Measurements from ENCODE around the gene ZNF778. TPM values are rescaled to one million over a fixed set of nuclear protein-coding genes. Genes with fewer than 3 reads are reported as not detected.

Gene ZNF778
- total RNA-seq = 10 to 100 TPM; 10.2 to 14.0 (median 10.8) TPM

DNA sequence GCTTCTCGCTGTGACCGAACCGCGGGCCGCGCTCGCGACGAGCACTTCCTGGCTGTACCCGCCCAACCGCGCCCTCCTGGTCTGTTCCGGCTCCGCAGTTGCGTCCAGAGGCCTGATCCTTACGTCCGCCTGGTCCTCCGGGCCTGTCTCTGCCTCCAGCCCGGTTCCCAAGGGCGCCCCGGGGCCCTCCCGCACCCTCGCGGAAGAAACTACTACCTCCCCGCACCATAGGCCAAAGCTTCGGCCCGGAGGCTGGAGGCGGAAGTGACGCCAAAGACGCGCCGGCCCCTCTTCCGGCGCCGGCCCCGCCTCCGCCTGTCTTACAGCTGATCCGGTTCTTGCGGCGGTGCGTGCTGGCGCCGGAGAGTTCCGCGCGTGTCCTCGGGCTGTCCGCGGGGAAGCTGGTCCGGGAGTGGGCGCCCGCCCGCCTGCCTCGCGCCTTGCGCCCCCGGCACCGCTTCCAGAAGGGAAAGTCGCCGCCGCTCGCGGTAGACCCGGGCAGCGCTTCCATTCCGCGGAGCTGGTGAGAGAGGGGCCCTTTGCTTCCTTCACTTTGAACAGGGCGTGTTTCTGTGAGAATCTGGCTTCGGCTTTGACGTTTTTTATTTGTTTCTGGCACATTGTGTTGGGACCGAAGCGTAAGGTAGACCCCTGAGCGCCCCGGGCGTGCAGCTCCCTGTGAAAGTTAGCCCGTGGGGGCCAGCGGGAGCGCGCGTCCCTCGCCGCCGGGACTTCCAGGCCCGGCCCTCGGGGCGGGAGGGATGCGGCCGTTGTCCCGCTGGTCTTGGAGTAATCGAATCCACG is at the start of gene ZNF778:
TSS of gene ZNF778 (plus strand) at position 316 of the 804 bp plus-strand sequence. CDS start 3,425 bp downstream, outside the sequence.
- Mint-ChIP-seq H3K4me3 (peak within 1 kb of the TSS; percentile 89), H3K9me3 (no peaks in the 10 kb centered on the region), H3K4me1 (ENCODE audit: low read depth) (peaks cover 21% of the 10 kb centered on the region), H3K27me3 (ENCODE audit: low read depth) (no peaks in the 10 kb centered on the region), H3K36me3 (ENCODE audit: insufficient read depth) (peaks cover 11% of the 10 kb centered on the region)
- ATAC-seq (peak; percentile 79 to 85), DNase-seq (peak; percentile 69)

DNA sequence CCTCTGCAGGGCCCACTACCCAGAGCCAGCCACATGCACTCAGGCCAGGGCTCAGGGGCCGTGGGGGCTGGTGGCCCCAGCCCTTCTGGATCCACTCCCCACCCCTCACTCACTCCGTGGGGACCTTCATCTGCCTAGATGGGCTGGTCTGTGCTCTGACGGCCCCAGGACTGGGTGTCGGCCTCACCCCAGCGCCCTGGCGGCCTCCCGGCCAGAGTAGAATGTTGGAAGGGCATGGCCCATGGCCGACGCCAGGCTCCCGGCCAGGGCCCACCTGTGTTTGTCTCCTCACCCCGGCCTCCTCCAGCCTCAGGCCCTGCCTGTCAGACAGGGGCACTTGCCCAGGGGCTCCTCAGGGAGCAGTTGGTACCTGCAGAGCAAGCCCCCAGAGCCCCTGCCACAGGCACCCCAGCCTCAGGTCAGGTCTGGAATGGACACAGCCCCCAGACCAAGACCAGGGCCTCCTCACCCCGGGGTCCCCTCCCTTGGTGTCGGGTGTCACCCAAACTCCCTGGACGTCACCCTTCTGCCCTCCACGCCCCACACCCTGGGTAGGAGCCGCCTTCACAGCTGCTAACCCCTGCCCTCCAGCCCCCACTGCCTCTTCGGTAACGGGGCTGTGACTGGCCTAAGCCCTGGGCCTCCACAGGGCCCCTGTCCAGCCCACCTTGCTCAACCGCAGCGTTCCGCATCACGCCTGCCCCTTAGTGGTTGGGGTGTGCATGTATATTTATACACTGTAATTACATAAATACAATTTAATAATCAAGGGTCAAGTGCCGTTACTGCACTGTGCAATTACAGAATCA is 48.9 kb upstream of the ZNF778 start:
- no peak for DNase-seq
- Mint-ChIP-seq H3K9me3 (no peaks in the 10 kb centered on the region), H3K36me3 (ENCODE audit: insufficient read depth) (no peaks in the 10 kb centered on the region), H3K4me3 (no peak overlapping the region), H3K4me1 (ENCODE audit: low read depth) (peaks cover 6% of the 10 kb centered on the region), H3K27me3 (ENCODE audit: low read depth) (peaks cover 6% of the 10 kb centered on the region)
- no peak for ATAC-seq

DNA sequence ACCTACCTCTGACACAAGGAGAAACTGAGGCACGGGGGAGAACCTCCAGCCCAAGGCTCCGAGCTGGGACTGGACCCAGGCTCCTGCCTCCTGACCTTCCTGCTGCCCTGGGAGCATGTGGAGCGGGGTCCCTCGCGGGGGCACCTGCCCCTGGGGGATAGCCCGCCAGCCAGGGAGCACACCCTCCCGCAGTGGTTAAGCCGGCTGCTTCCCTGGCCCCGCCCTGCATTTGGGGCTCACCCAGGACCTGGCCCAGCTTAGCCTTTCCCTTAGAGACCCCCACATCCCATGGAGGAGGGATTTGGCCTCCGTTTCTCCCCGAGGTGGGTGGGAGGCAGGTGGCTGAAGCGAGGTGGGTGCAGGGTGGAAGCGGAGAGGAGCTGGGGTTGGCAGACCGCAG is 47.7 kb upstream of the ZNF778 start:
- ATAC-seq (no peak), DNase-seq (no peak)
- Mint-ChIP-seq H3K4me3 (no peak overlapping the region), H3K4me1 (ENCODE audit: low read depth) (peaks cover 6% of the 10 kb centered on the region), H3K27me3 (ENCODE audit: low read depth) (peaks cover 6% of the 10 kb centered on the region), H3K36me3 (ENCODE audit: insufficient read depth) (no peaks in the 10 kb centered on the region), H3K9me3 (no peaks in the 10 kb centered on the region)

DNA sequence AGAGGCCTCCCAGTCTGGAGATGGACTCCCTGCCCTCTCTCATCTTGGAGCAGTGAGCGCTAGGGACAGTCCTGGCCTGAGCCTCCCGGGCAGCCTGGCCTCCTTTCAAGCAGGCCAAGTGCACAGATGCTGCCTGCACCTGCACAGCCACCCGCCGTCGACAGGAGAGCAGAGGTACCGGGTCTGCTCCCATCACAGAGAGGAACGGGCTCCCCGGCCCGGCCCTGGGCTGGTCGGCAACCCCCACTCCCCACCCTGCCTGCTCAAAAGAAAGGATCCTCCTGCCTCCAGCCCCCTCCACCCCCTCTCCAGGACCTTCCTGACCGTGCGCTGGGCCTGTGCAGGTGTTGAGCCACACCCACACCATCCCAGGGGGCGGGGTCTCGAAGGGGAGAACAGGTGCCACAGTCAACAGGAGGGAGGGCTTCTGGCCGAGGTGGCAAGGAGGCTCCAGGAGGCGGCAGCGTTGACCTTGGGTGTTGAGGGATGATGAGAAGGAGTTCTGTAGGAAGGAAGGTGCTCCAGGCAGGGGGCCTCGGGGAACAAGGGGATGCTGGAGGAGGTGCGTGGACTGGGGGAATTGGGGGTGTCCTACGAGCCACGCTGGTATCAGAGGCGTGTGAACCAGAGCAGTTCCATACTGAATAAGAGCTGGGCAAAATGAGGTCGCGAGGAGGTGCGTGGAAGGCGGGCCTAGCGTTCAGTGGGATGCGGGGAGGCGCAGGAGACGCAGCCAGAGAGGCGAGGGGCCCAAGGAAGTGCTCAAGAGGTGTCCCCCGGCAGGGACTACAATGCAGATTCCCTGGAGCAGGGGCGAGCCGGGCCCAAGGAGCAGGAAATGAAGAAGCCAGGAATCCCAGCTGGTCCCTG is 46.9 kb upstream of the ZNF778 start:
- peaks cover 6% of the 10 kb centered on the region for H3K4me1 Mint-ChIP-seq (ENCODE audit: low read depth)
- no peaks in the 10 kb centered on the region for H3K36me3 Mint-ChIP-seq (ENCODE audit: insufficient read depth)
- peak in 1 of 2 donors; percentile 4 for ATAC-seq
- peak overlapping the region; percentile 71 for H3K4me3 Mint-ChIP-seq
- DNase-seq = no peak
- peaks cover 6% of the 10 kb centered on the region for H3K27me3 Mint-ChIP-seq (ENCODE audit: low read depth)
- H3K9me3 Mint-ChIP-seq = no peaks in the 10 kb centered on the region

DNA sequence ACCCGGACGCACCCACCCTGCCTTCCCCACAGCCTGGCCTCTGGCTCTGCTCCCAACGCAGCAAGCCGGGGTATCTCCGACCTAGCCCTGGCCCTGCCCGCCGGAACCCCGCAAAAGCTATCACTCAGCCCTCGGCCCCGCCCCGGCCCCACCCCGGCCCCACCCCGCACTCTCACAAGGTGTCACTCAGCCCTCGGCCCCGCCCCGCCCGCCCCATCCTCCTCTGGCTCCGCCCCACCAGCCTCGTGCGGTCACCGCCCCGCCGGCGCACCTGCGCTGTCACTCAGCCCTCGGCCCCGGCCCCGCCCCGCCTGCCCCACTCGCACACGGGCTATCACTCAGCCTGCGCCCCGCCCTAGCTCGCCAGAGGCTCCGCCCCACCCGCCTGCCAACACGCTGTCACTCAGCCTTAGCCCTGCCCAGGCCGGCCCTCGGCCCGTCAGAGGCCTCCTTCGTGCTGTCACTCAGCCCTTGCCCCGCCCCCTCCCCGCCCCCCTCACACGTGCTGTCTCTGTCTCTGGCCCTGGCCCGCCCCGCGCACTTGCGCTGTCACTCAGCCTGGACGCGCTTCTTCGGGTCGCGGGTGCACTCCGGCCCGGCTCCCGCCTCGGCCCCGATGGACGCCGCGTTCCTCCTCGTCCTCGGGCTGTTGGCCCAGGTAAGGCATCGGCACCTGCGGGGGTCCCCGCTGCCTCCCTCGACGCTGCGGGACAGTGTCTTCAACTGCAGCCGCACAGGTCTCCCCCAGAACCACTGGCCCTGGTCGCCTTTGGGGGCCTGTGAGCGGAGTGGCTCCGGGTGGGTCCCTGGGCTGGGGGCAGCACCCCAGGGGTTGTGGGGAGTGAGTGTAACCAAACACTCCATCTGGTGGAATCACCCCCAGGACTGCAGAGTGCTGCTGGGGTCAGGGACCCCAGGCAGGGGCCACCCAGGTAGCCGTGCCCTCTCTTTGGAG is 46.0 kb upstream of the ZNF778 start, which contains the start of gene CDH15:
TSS of gene CDH15 (plus strand) at position 533 of the 955 bp plus-strand sequence. CDS start at position 617, 84 bp downstream.
- H3K9me3 Mint-ChIP-seq = no peaks in the 10 kb centered on the region
- no peaks in the 10 kb centered on the region for H3K36me3 Mint-ChIP-seq (ENCODE audit: insufficient read depth)
- ATAC-seq (peak; percentile 96), DNase-seq (peak; percentile 95)
- peaks cover 6% of the 10 kb centered on the region for H3K4me1 Mint-ChIP-seq (ENCODE audit: low read depth)
- H3K27me3 Mint-ChIP-seq (ENCODE audit: low read depth) = peaks cover 2% of the 10 kb centered on the region
- peak within 1 kb of the TSS; percentile 71 for H3K4me3 Mint-ChIP-seq

DNA sequence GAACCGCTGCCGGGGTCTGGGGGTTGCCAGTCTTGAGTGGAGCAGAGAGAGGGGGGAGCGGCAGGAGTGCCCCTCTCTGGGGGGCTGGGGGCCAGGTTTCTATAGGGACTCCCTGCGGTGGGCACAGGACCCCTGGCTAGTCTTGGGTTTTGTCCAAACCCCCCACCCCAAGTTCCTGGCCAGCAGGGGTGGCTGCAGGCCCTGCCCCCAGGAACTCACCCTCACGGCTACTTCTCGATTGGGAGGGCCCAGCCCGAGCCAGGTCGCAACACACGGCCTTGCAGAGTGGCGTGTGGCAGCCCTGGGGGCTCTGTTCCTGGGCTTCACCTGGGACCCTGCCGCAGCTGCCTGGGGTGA is 45.4 kb upstream of the ZNF778 start:
- H3K36me3 Mint-ChIP-seq (ENCODE audit: insufficient read depth) = no peaks in the 10 kb centered on the region
- DNase-seq = no peak
- H3K4me3 Mint-ChIP-seq = no peak overlapping the region
- peaks cover 6% of the 10 kb centered on the region for H3K4me1 Mint-ChIP-seq (ENCODE audit: low read depth)
- no peak for ATAC-seq
- H3K9me3 Mint-ChIP-seq = no peaks in the 10 kb centered on the region
- no peaks in the 10 kb centered on the region for H3K27me3 Mint-ChIP-seq (ENCODE audit: low read depth)

DNA sequence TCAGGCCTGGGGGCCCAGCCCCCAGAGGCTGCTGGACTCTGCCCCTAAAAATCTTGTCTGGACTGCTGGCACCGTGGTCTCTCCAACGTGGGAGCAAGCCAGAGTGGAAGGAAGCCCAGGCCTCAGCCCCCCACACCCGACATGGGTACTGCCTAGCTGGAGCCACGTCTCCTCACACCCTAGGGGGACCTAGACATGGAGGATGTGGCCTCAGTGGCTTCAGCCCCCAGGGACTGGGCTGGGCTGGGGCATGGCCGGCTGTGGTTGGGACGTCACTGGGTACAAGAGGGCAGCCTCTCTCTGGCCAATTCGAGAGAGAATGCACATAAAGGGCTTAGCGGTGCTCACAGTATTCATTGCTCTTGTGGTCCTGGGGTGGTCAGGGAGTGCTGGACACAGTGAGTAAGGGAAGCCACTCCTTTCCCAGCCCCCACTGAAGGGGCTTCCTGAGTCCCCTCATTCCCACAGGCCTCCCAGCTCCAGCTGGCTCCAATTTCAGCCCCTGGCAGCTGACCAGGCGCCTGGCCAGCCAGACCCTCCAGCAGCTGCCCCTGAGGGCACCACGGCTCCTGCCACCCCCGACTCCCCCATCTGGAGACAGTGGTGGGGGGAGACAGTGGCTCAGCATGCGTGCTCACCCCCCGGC is 44.9 kb upstream of the ZNF778 start:
- ATAC-seq = no peak
- H3K36me3 Mint-ChIP-seq (ENCODE audit: insufficient read depth) = no peaks in the 10 kb centered on the region
- H3K27me3 Mint-ChIP-seq (ENCODE audit: low read depth) = no peaks in the 10 kb centered on the region

DNA sequence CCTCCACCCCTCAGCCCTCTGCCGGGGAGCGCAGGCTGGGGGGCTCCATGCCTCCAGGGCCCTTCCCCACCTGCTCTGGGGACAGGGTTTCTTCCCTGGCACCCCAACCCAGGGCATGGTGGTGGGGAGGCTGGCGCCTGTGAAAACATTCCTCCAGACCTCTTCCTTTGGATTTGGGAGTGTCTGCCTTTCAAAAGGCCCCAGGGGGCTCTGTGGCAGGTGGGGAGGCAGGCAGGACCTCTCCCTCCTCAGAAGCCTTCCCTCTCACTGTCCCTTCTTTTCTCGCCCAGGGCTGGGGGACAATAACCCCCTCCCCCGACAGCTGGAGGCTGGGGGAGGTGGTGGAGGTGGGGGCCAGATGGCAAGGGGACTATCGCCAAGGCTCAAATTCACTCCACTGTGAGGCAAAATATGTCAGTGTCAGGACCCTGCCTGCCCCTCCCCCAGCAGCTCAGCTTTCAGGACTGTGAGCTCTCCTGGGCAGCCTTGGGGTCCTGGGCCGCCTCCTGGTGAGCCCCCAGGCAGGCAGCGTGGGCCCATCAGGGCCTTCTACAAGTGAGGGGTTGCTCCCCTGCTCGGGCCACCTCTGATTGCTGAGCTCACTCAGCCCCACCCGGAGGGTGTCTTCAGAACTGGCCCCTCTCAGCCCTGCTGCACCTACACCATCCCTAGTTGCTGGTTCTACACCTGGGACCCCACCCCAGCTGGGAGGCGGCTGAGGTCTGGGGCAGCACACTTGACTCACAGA is 44.2 kb upstream of the ZNF778 start:
- H3K9me3 Mint-ChIP-seq = no peaks in the 10 kb centered on the region
- H3K4me1 Mint-ChIP-seq (ENCODE audit: low read depth) = peaks cover 6% of the 10 kb centered on the region
- no peak for DNase-seq
- no peaks in the 10 kb centered on the region for H3K36me3 Mint-ChIP-seq (ENCODE audit: insufficient read depth)
- no peak overlapping the region for H3K4me3 Mint-ChIP-seq
- H3K27me3 Mint-ChIP-seq (ENCODE audit: low read depth) = no peaks in the 10 kb centered on the region
- no peak for ATAC-seq

More for the DNA sequence above, 44.9 kb upstream of the ZNF778 start:
- no peaks in the 10 kb centered on the region for H3K9me3 Mint-ChIP-seq
- DNase-seq = no peak
- peaks cover 6% of the 10 kb centered on the region for H3K4me1 Mint-ChIP-seq (ENCODE audit: low read depth)
- H3K4me3 Mint-ChIP-seq = no peak overlapping the region

DNA sequence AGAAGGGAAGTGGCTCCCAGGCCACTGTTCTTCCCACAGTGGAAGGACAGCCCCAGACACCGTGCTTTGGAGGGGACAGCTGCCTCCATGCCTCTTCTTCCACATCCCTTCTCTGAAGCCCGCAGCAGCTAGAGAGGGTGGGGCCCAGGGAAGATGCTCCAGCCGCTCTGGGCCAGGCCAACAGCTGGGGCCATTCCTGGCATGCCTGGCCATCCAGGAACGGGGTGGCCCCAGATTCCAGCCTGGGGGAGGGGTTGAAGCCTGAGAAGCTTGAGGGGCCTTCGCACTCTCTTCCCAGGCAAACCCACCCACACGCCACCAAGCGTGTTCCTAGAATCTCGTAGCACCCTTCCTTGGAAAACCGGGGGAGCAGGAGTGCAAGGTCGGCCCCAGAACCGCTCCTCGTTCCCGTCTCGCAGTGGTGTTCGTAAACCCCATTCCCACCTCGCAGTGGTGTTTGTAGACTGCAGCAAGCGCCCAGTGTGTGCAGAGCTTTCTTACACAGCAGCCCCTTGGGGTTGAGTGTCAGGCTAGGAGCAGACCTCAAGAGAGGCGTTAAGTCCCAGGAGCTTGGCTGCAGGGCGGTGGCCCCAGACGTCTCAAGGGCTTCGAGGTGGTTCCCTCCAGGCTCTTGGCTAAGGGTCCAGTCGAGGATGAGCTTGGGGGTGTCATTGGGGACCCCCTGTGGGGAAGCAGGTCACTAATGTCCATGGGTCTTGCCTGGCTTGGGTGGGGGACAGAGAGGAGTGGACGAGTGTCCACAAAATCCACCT is 43.3 kb upstream of the ZNF778 start:
- Mint-ChIP-seq H3K4me3 (no peak overlapping the region), H3K9me3 (no peaks in the 10 kb centered on the region), H3K36me3 (ENCODE audit: insufficient read depth) (no peaks in the 10 kb centered on the region), H3K27me3 (ENCODE audit: low read depth) (no peaks in the 10 kb centered on the region), H3K4me1 (ENCODE audit: low read depth) (peaks cover 6% of the 10 kb centered on the region)
- DNase-seq (no peak), ATAC-seq (no peak)

DNA sequence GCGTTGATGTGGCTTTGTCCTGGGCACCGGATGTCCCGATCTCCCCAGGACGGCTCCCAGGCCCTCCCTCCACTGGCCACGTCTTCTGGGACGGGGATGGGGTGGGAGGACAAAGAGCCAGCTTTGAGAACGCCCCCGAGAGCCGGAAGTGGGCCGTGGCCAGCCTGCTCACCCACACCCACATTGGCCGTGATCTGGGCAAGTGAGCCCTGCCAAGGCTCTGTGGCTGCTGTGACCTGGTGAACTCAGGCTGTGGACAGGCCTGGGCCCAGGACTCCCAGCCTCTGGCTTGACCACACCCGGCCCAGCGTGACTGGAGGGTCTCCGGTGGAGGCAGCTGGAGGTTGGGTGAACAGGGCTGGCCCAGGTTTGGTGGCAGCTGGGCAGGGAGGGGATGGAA is 42.6 kb upstream of the ZNF778 start:
- no peaks in the 10 kb centered on the region for H3K9me3 Mint-ChIP-seq
- no peaks in the 10 kb centered on the region for H3K36me3 Mint-ChIP-seq (ENCODE audit: insufficient read depth)
- DNase-seq = no peak
- ATAC-seq = no peak
- no peak overlapping the region for H3K4me3 Mint-ChIP-seq
- H3K27me3 Mint-ChIP-seq (ENCODE audit: low read depth) = no peaks in the 10 kb centered on the region
- peaks cover 6% of the 10 kb centered on the region for H3K4me1 Mint-ChIP-seq (ENCODE audit: low read depth)

DNA sequence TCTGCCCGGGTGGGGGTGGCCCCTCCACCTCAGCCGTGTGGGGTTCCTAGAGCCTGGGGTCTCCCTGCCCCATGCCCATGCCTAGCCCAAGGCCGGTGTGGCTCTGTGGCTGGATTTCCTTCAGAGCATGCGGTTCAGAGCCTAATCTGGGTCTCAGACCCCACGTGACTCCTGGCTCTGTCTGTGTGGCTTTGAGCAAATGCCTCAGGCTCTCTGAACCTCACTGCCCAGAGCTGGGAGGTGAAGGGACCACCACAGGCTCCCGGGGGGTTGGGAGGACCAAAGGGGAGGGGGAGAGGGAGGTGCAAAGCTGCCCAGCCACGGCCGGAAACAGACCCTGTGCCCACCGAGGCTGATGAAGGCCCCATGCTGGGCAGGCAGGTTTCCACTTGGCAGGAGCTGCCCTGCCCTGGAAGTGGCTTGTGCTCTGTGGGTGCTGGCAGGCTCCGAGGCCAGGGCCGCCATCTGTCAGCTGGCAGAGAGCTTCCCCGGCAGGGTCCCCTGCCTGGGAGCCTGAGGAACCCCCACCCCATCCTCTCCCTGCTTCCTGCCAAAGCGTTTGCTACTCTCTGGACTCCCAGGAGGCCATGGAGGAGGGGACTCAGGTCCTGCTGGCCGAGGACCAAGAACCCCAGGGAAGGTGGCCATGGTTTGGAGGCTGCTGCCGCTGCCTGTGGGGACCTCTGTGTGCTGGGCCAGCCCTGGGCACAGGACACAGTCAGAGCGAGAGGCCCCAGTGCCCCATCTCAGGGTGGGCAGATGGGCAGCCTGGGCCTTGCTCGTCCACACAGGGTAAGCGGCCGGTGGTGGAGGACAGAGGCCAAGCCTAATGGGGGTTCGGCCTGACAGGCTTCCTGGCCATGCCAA is 42.0 kb upstream of the ZNF778 start:
- Mint-ChIP-seq H3K36me3 (ENCODE audit: insufficient read depth) (no peaks in the 10 kb centered on the region), H3K4me1 (ENCODE audit: low read depth) (peaks cover 5% of the 10 kb centered on the region), H3K4me3 (no peak overlapping the region), H3K27me3 (ENCODE audit: low read depth) (no peaks in the 10 kb centered on the region), H3K9me3 (no peaks in the 10 kb centered on the region)
- no peak for DNase-seq
- no peak for ATAC-seq

Measured in activated T-cell treated with anti-CD3 and anti-CD28 coated beads, Interleukin-2, amount 50 U/mL, for 4 hours (primary cell).